HG02588 (cell line): ENCODE results near the gene CCDC146.
A peak's percentile ranks its signal among the peaks of the same experiment; 100 is the strongest.
"Not testable (repeated sequence)": the region's sequence is repeated elsewhere in the genome, so short reads cannot be mapped to it uniquely, and the experiment has no call there.

Source experiments
- ATAC-seq: cut with Tn5 transposase; IDR thresholded peaks from one replicate; pipeline ENCODE4 v1.9.1; 2021; ENCODE audit warnings: mild to moderate bottlenecking, moderate library complexity; ENCODE audit not compliant: unreplicated experiment

Gene CCDC146

GRCh38 chr7:77327067-77327931, 204.9 kb downstream of the CCDC146 start:
- no peak for ATAC-seq

DNA sequence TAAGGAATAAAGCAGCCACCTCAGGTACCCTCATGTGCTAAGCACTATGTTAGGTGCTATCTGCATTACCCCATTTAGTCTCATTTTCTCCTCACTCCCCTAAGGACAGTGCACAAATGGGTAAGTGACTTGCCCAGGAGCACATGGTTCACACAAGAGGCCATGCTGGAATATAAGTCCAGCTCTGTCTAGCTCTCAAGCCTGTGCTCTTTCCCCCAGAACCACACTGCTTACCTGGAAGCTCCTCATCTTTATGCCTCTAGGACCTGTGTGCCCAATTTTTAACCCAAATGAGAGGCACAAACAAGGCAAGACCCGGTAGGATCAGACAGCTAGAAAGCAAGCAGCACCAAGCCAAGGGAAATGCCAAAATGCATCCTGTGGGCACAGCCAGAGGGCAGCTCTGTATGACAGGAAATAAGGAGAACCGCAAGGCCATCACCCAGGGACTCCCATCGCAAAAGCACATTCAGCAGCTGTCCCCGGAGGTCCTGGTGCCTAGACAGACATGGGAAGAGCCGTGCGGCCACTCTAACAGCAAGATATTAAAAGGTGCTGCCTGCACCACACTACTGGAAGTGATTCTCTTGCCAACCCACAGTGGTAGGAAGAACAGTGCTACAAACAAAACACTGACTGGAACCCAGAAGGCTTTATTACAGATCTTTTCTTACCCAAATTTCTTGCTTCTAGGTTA, 205.7 kb downstream of the CCDC146 start:
- ATAC-seq, result no peak

DNA sequence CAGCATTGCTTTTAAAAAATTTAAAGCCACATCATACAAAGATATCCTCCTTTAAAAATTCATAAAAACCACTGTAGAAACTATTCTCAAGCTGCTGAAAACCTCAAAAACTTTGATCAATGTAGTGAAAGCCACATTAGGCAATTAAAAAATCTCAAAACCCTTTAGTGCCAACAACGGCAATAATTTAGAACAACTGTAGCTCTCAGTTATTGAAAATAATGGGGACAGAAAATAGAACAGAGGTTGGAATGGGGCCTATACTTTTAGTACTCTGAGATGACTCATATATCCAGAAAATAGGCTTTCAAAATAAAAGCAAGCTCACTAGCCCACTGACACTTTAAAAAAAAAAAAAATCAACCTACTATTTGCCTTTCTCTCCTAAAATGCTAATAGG, 206.3 kb downstream of the CCDC146 start:
- ATAC-seq, result no peak

DNA sequence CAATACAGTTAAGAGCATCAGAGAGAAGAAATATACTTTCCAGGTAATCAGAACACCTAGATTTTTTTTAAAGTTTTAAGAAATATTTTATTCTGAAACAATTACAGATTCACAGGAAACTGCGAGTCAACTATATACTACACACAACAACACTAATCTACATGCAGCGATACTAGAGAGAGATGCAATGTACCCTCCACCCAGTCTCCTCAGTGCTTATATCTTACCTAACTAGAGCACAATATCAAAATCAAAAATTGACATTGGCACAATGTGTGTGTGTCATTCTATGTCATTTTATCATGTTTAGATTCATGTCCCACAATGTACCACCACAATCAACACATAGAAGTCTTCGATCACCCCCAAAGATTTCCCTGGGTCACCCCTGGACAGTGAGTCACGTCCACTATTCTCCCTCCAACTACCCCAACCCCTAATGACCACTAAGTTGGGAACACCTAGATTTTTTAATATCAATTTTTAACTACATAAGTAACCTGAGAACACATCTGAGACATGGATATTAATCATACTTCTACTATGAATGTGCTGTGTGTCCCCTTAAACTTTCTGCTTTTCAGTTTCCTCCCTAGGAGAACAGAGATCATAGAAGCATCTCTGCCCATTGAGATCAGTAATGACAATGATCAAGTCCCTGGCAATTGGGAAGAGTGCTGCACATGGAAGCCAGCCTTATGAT, 207.2 kb downstream of the CCDC146 start:
- no peak for ATAC-seq

- peak; percentile 67 for ATAC-seq
Observed at GRCh38 chr7:77330169-77330882, 207.9 kb downstream of the CCDC146 start.

DNA sequence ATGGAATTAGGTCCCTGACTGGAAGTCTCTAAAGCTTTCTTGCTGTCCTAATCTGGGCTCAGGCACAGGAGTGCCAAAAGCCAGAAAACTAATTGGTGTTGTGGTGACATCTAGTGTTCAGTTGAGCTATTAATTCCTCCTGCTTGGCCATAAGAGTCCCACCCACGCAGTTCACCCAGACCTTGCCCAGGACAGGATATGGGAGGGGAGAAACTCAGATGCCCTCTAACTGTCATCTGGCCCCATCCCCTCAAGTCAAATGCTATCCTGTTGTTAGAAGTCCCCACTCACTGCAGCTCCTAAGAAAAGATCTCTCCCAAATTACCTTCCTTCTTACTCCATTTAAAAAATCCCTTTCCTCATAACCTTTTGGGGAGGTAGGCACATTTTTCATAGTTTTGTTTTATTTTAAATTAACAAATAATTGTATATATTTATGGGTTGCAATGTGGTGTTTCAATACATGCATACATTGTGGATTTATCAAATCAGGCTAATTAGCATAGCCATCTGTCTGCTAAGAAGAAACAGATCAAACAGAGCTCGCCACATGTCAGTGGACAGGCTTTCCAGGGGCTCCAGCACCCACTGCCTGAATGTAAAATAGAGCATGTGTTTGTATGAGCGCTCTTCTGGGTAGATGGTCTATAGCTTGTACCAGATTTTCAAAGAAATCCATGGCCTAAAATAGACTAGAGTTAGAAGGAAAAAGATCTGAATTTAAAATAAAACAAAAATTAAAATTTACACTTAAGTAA, 209.7 kb downstream of the CCDC146 start:
- ATAC-seq, result peak; percentile 71

GRCh38 chr7:77334039-77334438, 211.6 kb downstream of the CCDC146 start:
- not testable (repeated sequence) for ATAC-seq

GRCh38 chr7:77335581-77335980, 213.2 kb downstream of the CCDC146 start:
- no peak for ATAC-seq

- no peak for ATAC-seq
Observed at GRCh38 chr7:77337456-77337990, 215.1 kb downstream of the CCDC146 start.

- no peak for ATAC-seq
Observed at GRCh38 chr7:77338260-77338659, 215.8 kb downstream of the CCDC146 start.

DNA sequence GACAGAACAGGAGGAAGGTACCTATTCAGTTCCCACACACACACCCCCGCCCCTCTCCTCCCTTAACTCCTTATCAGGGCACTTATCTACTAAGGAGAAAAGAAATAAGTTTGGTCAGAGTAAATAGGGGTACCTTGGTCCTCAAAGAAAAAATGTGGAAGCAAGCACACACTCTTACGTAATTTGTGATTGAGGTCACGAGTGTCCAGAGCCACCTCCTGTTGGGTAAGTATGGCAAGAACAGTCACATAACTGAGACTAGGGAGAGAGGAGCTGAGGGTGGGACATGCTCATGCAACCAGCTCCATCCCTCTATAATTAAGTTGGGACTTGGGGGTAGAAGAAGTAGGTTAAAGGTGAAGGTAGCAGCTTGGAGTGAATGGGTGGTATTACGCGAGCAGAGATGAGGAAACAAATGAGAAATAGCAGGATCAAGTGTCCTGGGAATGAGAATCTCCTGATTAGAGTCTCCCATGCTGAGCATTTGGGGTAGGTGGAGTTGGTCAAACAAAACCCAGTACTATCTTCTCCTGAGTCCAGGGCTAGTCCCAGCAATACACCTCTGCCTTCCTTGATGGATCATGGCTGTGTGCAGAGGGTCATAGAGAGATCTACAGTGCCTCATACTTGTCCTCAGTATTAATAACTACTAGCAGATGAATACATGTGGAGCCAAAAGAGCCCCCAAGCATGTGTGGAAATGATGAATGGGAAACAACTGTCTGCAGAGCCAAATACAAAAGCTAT, 216.6 kb downstream of the CCDC146 start:
- ATAC-seq, result no peak

- ATAC-seq, result no peak
Observed at GRCh38 chr7:77339726-77340125, 217.3 kb downstream of the CCDC146 start.
